Dermis blood vessel endothelial cell (primary cell): Measurements from ENCODE around the gene PACC1. TPM values are rescaled to one million over a fixed set of nuclear protein-coding genes. Genes with fewer than 3 reads are reported as not detected.

Experiments used
- DNase-seq: peaks from one replicate; pipeline ENCODE4 v3.0.0; 2010
- total RNA-seq: library from RNA; depleted of rRNA; stranded (reverse); fragments of >200 nt; gene quantifications from 2 replicates; pipeline ENCODE4 v1.2.3, GENCODE V29; 2014

PACC1 gene
- total RNA-seq, 1 donor from 2014 or later = 10.6 TPM

DNA sequence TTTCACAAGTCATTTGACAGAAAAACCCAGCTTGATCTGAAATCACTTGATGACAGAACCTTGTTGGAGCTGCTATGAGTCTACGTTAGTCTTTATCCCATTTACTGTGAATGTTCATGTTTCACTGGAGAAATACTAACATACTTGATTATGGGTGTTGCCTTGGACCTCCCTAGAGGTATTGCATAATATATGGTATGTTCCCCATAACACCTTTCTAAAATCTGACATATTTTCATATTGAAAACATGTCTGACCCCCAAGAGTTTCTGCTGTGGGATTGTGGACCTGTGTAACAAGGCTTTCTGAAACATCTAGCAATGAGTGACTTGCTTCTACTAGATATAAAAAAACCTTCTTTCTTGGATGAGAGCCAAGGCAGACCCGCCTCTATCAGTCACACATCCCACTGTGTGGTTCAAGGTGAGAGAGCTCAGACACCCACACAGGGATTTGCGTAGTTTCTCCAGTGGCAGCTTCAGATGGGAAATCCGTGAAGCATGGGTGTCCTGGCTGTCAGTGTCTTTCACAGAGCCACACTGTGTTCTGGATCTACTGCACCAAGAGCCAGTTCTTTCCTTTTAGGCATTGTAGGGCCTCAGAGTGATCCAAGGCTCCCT is 22.6 kb upstream of the PACC1 start:
- no peak for DNase-seq

- DNase-seq = no peak
Observed at GRCh38 chr1:212434992-212435391, 20.3 kb upstream of the PACC1 start.

- no peak for DNase-seq
Observed at GRCh38 chr1:212433577-212434462, 19.1 kb upstream of the PACC1 start.

GRCh38 chr1:212432661-212433576 is 18.2 kb upstream of the PACC1 start, which contains the start of gene NENF:
Gene NENF (plus strand): TSS chr1:212432920. CDS start chr1:212432944, 24 bp downstream.
- peak; percentile 84 for DNase-seq

GRCh38 chr1:212432272-212432660 is 17.6 kb upstream of the PACC1 start:
- DNase-seq = peak; percentile 11

- no peak for DNase-seq
Observed at GRCh38 chr1:212431644-212432043, 17.0 kb upstream of the PACC1 start.

- peak; percentile 73 for DNase-seq
Observed at GRCh38 chr1:212430955-212431394, 16.3 kb upstream of the PACC1 start.

DNA sequence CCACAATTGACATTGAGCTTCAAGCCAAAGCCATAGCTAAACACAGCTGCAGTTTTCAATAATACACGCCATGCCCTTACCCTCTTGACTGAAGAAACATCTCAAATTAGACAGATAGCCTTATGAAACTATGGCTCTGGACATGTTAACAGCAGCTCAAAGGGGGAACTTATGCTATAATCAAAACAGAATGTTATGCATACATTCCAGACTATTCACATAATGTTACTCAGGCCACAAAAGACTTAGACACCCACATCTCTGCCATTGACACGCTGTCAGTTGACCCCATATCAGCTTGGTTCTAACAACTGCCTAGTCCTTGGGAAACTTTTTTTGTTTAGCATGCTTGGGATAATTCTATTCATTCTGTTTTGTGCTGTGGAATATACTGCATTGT is 15.7 kb upstream of the PACC1 start:
- no peak for DNase-seq

DNA sequence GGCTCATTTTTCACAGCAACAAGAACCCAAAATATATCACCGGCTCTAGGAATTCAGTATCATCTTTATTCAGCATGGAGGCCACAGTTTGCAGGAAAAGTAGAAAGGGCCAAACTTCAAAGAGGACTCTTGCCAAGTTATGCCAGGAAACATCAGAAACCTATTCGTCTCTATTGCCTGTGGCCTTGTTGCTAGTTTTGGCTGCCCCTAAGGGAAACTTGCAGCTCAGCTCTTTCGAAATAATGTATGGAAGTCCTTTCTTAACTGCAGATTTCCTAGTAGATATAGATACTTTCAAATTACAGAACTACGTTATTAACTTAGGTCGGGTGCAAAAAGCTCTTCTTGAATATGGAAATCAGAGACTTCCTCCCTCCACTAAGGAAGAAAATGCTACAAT is 13.8 kb upstream of the PACC1 start:
- peak; percentile 15 for DNase-seq

DNA sequence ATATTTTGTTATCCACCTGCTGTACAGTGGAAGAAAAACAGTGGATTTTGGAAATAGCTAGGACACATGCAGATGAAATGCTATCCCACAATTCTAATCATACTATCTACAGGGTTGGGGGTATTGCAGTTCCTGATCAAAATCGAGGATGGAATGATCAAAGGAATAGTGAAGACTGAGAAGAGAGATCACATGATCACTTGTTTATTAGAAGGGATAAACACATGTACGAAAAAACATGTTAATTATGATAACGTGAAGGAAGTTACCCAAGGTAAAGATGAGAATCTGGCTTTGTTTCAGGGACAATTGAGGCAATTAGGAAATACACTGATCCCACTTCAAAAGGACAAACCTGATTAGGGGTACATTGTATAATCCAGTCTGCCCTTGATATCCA is 9.2 kb upstream of the PACC1 start:
- no peak for DNase-seq

DNA sequence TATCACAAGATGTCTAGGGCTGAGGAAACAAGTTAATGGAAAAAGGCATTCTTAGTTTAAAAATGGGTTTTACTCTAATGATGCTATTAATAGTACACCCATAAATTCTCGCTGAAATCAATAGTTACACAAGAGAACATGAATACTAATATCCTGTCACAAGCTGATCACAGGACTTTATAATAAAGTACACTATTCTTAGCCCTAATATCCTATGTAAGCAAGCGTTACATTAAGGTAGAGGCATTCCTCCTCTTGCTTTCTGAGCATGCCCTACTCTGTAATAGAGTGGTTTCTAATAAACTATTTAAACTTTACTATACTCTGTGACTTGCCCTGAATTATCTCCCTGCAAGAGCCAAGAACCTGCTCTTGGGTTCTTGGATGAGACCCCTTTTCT is 6.5 kb upstream of the PACC1 start:
- DNase-seq = no peak

DNA sequence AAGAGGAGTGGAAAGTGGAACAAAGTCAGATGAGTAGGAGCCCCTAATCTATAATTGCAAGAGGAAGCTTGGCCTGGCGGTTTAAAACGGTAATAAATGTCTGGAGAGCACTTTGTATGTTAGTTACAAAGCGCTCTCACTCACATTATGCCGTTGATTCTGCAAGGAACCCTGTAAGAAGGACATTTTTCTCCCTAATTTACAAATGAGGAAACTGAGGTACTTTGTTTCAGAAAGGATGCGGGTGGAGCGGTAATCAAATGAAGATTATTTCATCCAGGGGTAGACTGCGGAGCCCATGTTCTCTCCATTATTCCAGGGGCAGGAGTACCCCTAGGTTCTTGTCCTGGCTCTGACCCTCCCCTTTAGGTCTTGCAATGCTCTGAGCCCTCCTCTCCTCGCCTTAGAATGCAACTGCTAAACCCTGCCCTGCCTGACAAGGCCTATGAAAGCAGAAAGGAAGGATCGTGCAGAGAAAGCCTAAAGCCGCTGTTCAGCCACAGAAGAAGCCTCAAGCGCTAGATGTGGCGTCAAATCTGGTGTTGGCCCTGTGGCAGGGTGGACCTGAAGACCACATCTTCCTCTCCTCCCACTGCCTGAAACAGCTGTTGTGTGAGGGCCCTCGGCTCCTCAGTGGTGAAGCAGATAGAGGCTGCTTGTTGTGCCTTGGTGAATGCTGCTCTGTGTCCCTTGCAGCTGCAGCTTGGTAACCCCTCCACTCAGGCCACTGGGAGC is 588 bp upstream of the PACC1 start:
- DNase-seq = no peak

GRCh38 chr1:212413902-212414327 is 771 bp downstream of the PACC1 start:
- peak; percentile 48 for DNase-seq

DNA sequence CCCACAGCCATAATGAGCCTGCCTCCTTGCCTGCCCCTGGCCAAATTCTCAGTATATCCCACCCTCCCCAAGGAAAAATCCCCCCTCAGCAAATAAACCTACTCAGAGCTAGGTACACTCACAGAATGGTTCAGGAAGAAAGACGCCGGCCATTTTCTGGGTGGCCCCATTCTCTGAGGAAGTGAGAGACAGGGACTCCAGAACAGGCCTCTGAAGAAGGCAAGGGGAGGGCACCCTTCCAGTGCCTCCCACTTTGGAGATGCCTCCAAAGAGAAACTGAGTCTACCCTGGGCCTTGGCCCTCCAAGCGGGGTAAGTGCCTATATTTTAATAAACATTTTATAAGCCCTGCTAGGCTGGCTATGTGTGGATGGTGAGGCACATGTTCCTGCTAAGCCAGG is 2.3 kb downstream of the PACC1 start:
- DNase-seq = no peak

GRCh38 chr1:212410231-212410820 is 4.4 kb downstream of the PACC1 start:
- no peak for DNase-seq

DNA sequence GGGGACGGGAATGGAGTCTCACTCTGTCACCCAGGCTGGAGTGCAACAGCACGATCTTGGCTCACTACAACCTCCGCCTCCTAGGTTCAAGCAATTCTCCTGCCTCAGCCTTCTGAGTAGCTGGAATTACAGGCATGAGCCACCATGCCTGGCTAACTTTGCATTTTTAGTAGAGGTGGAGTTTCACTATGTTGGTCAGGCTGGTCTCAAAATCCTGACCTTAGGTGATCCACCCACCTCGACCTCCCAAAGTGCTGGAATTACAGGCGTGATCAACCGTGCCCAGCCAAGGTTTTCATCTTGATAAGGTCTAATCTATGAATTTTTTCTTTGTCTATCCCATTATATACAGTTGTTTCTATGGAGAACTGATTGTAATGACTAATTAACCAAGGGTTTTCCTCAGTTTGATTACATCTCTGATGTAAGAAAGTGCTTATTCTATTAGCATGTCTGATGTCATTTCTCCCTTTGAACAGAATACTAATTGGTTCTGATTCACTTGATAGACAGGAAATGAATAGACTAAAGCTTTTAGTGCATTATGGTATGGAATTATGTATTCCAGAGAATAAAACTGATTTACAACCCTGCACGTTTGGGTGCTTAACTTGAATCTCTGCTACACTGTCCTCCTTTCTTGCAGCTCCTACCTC is 11.9 kb downstream of the PACC1 start:
- DNase-seq = no peak

- DNase-seq = peak; percentile 34
Observed at GRCh38 chr1:212401838-212402582, 12.7 kb downstream of the PACC1 start.

DNA sequence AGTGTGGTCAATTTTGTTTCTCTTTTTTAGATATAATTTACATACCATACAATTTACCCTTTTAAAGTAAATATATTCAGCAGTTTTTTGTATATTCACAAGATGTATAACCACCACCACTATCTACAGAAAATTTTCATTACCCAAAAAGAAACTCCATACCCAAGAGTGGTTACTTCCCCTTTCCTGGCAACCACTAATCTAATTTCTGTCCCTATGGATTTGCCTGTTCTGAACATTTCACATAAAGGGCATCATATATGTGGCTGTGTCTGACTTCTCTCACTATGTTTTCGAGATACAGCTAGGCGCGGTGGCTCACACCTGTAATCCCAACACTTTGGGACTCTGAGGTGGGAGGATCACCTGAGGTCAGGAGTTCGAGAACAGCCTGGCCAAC is 13.6 kb downstream of the PACC1 start:
- no peak for DNase-seq

DNA sequence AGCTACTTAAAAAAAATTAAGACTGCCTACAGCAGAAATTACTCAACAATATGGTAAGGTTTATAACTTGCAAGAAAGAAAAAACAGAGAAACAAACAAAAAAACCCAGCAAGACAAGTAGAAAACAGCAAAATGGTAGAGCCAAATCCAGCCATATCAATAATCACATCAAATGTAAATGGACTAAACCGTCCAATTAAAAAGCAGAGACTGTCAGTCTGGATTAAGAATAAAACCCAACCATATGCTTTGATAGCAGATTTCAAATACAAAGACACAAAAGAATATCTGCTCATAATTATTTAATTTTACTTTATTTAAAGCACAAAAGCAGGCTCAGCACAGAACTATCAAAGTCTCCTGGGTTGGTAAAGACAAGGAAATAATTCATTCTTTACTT is 17.5 kb downstream of the PACC1 start:
- no peak for DNase-seq

GRCh38 chr1:212396638-212397037 is 18.0 kb downstream of the PACC1 start:
- DNase-seq = no peak
